ENCODE measurements around the gene TBX21. TPM values are rescaled to one million over a fixed set of nuclear protein-coding genes. Genes with fewer than 3 reads are reported as not detected.

The TBX21 gene
- total and polyA plus RNA-seq, 12 donors: 0.07 to 2.0 (median 0.21) TPM; not detected in 4

- peak; percentile 43 to 76 (median 62) for TF ChIP-seq CTCF (IDR thresholded peaks at IDR 0.05)
- 38% methylated on average over 14 of the region's 14 CpGs for WGBS, 2 donors
Observed at GRCh38 chr17:47776330-47777197, 43.5 kb downstream of the TBX21 start.

GRCh38 chr17:47778184-47778635 is 45.2 kb downstream of the TBX21 start:
- Histone ChIP-seq H3K4me1 (peaks cover 0 to 4% (median 0%) of the 10 kb centered on the region in 9 donors), H3K27me3 (peaks cover 20 to 76% (median 70%) of the 10 kb centered on the region in 7 donors), H3K9me3 (no peaks in the 10 kb centered on the region), H3K36me3 (no peaks in the 10 kb centered on the region), H3K27ac (no peak overlapping the region), H3K4me3 (no peak overlapping the region)
- WGBS, 2 donors: 14 to 18% methylated on average over 43 to 45 of the region's 45 CpGs
- DNase-seq (no peak), ATAC-seq (no peak)
- intact Hi-C loops (cut with DNase I): loop anchor here in 1 of 10 donors (5.0 kb wide), 1 partner anchor 109 kb away; no protein-coding TSS in a partner anchor
- TF ChIP-seq CTCF (IDR thresholded peaks at IDR 0.05): no peak

More at GRCh38 chr17:47776330-47777197, 43.5 kb downstream of the TBX21 start:
- H3K27me3 ChIP-seq: peaks cover 20 to 83% (median 75%) of the 10 kb centered on the region in 7 donors
- DNase-seq: no peak
- intact Hi-C loops (cut with DNase I): loop anchor here in 1 of 10 donors (5.0 kb wide), 1 partner anchor 111 kb away; no protein-coding TSS in a partner anchor
- H3K4me1 ChIP-seq: peaks cover 0 to 4% (median 0%) of the 10 kb centered on the region in 9 donors
- H3K9me3 ChIP-seq: peaks cover 0 to 8% (median 0%) of the 10 kb centered on the region in 11 donors
- no peaks in the 10 kb centered on the region for H3K36me3 ChIP-seq
- no peak overlapping the region for H3K27ac ChIP-seq
- H3K4me3 ChIP-seq: no peak overlapping the region
- ATAC-seq: peak in 1 of 8 donors; percentile 35

- Histone ChIP-seq H3K4me1 (peaks cover 0 to 4% (median 0%) of the 10 kb centered on the region in 9 donors), H3K27ac (no peak overlapping the region), H3K9me3 (no peaks in the 10 kb centered on the region), H3K4me3 (no peak overlapping the region), H3K36me3 (no peaks in the 10 kb centered on the region), H3K27me3 (peaks cover 11 to 69% (median 63%) of the 10 kb centered on the region in 7 donors)
- 65 to 66% methylated on average over 5 of the region's 5 CpGs for WGBS, 2 donors
- DNase-seq: no peak
- no peak for TF ChIP-seq CTCF (IDR thresholded peaks at IDR 0.05)
- intact Hi-C loops (cut with DNase I): loop anchor here in 1 of 10 donors (10.0 kb wide), 1 partner anchor 87 kb away; the partner anchor contains the start of gene TBKBP1
- ATAC-seq: no peak
Observed at GRCh38 chr17:47781397-47781796, 48.4 kb downstream of the TBX21 start.

GRCh38 chr17:47785538-47786123 is 52.6 kb downstream of the TBX21 start:
- Histone ChIP-seq H3K27ac (no peak overlapping the region), H3K4me1 (peaks cover 0 to 11% (median 9%) of the 10 kb centered on the region in 9 donors), H3K36me3 (no peaks in the 10 kb centered on the region), H3K27me3 (peaks cover 0 to 74% (median 59%) of the 10 kb centered on the region in 7 donors), H3K9me3 (no peaks in the 10 kb centered on the region), H3K4me3 (no peak overlapping the region)
- 13 to 38% methylated on average over 5 of the region's 5 CpGs for WGBS, 2 donors
- DNase-seq (no peak), ATAC-seq (no peak)
- no peak for TF ChIP-seq CTCF (IDR thresholded peaks at IDR 0.05)
- intact Hi-C loops (cut with DNase I): loop anchor here in 1 of 10 donors (10.0 kb wide), 1 partner anchor 91 kb away; the partner anchor contains the start of gene TBKBP1

Data from heart right ventricle (tissue), 16 donors.